Esophagus squamous epithelium (tissue), 5 donors: ENCODE results near the gene WNT4. TPM values are rescaled to one million over a fixed set of nuclear protein-coding genes. Genes with fewer than 3 reads are reported as not detected.

ENCODE experiments used
- DNase-seq: peaks from one replicate; lab custom pipeline; 2025; lab: John Stamatoyannopoulos, UW
- H3K27ac ChIP-seq, 4 donors: fragments of 200-600 bp; sonication (generic); one replicate each; pipeline ENCODE4 v1.5.1; 2016 to 2019; ENCODE audit warnings: mild to moderate bottlenecking in 1 of 4
- H3K27me3 ChIP-seq, 4 donors: fragments of 200-600 bp; sonication (generic); 1 replicate in 3 of 4; 2 replicates in 1 of 4; pipeline versions ENCODE4 v1.5.1 to v1.6.0; 2017 to 2021; ENCODE audit warnings: antibody characterized with exemption in 1 of 4
- H3K36me3 ChIP-seq, 3 donors: fragments of 200-600 bp; sonication (generic); one replicate each; pipeline ENCODE4 v1.5.1; 2016 to 2019
- H3K4me1 ChIP-seq, 3 donors: fragments of 200-600 bp; sonication (generic); one replicate each; pipeline ENCODE4 v1.5.1; 2017 to 2019
- H3K4me3 ChIP-seq, 4 donors: fragments of 200-600 bp; sonication (generic); 1 replicate in 3 of 4; 2 replicates in 1 of 4; pipeline ENCODE4 v1.5.1; 2016 to 2019; ENCODE audit warnings: mild to moderate bottlenecking in 2 of 4, moderate library complexity in 1 of 4
- H3K9me3 ChIP-seq, 3 donors: fragments of 200-600 bp; sonication (generic); one replicate each; pipeline ENCODE4 v1.5.1; 2016 to 2019
- POLR2A ChIP-seq, 4 donors: fragments of 450-650 bp; IDR thresholded peaks; one replicate each; pipeline ENCODE4 v1.6.1; 2017; ENCODE audit warnings: antibody characterized with exemption in 4 of 4, mild to moderate bottlenecking in 4 of 4, moderate library complexity in 3 of 4
- WGBS, 2 donors: methylation state at CpG; one replicate each; pipeline ENCODE4 v1.1.5; 2018; 5-methylcytosine and 5-hydroxymethylcytosine counted together
- intact Hi-C: fragments of 100-400 bp; cut with DNase I; formaldehyde crosslinking; loops from one replicate; pipeline ENCODE4 v1.15.0; 2022
- total RNA-seq, 4 donors: library from RNA; depleted of rRNA; stranded (reverse); fragments of >200 nt; gene quantifications; one replicate each; pipeline ENCODE4 v1.1.0, GENCODE V29; 2016
- TF ChIP-seq, protein P1 (sequence below), 6 experiments: fragments of 450-650 bp in 4 of 6; fragments of 200-600 bp in 2 of 6; sonication (generic) in 2 of 6; IDR thresholded peaks; one replicate each; pipeline ENCODE4 v1.5.1; 2016 to 2019; ENCODE audit warnings: antibody characterized with exemption in 6 of 6, mild to moderate bottlenecking in 4 of 6, moderate library complexity in 4 of 6
- donor health status: DM: yes; HTN: yes; CAD: no.

WNT4 gene
- total RNA-seq, 4 donors from 2014 or later: 4.8 to 11.9 (median 6.6) TPM

DNA sequence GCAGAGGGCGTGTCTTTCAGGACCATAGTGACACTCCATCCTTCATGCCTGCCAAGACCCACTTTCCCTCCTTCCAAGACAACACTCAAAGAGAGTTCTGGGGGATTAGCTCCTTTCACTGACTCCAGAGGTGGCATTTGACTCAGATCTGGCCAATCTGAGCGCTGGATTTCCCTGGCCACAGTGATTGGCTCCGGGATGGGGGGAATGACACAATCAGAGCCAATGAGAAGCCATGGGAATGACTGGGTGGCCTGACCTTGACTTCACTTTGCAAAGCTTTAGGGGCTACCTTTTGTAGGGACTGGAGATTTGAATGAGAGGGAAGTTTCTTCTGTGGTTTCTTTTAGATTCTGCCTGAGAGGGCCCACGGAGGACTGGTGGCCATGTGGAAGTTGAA is 26.9 kb upstream of the WNT4 start:
- Histone ChIP-seq H3K4me1 (peaks cover 3 to 38% (median 10%) of the 10 kb centered on the region in 3 donors), H3K36me3 (no peaks in the 10 kb centered on the region), H3K4me3 (no peak overlapping the region), H3K27ac (no peak overlapping the region), H3K9me3 (no peaks in the 10 kb centered on the region), H3K27me3 (no peaks in the 10 kb centered on the region)
- WGBS, 2 donors: 78 to 83% methylated on average over 1 to 4 of the region's 4 CpGs
- intact Hi-C loops: no loop called here
- no peak for DNase-seq
- TF ChIP-seq, protein P1, sequence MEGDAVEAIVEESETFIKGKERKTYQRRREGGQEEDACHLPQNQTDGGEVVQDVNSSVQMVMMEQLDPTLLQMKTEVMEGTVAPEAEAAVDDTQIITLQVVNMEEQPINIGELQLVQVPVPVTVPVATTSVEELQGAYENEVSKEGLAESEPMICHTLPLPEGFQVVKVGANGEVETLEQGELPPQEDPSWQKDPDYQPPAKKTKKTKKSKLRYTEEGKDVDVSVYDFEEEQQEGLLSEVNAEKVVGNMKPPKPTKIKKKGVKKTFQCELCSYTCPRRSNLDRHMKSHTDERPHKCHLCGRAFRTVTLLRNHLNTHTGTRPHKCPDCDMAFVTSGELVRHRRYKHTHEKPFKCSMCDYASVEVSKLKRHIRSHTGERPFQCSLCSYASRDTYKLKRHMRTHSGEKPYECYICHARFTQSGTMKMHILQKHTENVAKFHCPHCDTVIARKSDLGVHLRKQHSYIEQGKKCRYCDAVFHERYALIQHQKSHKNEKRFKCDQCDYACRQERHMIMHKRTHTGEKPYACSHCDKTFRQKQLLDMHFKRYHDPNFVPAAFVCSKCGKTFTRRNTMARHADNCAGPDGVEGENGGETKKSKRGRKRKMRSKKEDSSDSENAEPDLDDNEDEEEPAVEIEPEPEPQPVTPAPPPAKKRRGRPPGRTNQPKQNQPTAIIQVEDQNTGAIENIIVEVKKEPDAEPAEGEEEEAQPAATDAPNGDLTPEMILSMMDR (IDR thresholded peaks at IDR 0.05): no peak
- no peak for TF ChIP-seq POLR2A (IDR thresholded peaks at IDR 0.05)

DNA sequence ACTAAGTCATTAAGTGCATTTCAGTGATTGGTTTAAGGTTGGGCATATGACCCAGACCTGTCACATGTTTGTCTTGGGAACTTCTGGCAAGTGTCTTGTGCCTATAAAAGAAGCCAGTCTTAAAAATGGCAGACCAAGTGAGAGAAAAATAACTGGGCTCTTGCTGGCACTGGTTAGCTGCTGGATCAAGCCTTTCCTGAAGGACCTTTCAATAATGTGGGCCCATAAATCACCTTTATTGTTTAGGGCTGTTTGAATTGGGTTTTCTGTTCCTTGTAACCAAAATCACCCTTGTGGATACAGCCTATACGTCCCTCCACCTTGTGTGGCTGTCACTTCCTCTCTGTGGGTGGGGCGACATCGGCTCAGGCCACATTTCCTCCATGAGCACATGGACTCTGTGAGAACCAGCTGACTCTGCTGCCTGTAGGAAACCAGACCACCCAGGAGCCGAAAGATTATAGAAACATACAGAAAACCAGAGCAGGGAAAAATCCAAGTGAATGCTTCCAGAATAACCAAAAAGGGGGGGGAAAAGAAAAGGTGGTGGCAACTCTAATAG is 25.6 kb upstream of the WNT4 start:
- Histone ChIP-seq H3K4me3 (no peak overlapping the region), H3K4me1 (peaks cover 3 to 43% (median 10%) of the 10 kb centered on the region in 3 donors), H3K36me3 (no peaks in the 10 kb centered on the region), H3K27ac (peak overlapping the region in 1 of 4 donors; percentile 18), H3K27me3 (no peaks in the 10 kb centered on the region), H3K9me3 (no peaks in the 10 kb centered on the region)
- 23 to 50% methylated on average over 1 to 2 of the region's 4 CpGs for WGBS, 2 donors
- DNase-seq: no peak
- TF ChIP-seq POLR2A (IDR thresholded peaks at IDR 0.05): no peak
- TF ChIP-seq, protein P1 (IDR thresholded peaks at IDR 0.05): no peak
- intact Hi-C loops: no loop called here

DNA sequence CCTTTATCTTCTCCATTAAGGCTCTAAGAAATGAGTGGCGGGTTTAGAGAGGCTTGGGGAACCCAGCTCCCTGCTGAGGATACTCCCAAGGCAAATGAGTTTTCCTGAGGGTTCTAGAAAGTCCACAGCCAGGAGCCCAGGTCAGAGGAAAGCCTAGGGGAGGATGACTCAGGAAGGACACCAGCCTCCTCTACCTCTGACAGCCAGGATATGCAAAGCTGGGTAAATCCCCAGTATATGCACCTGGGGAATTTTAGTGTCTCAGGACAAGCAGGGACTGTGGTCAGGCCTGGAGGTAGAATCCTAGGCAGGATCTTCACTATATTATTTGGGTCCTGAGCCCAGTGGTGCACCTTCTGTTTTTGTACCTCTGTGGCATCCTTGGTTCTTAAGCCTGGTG is 23.5 kb upstream of the WNT4 start:
- intact Hi-C loops: no loop called here
- DNase-seq: no peak
- WGBS, 2 donors: 80 to 90% methylated on average over 1 of the region's 1 CpG
- Histone ChIP-seq H3K36me3 (no peaks in the 10 kb centered on the region), H3K4me3 (no peak overlapping the region), H3K9me3 (no peaks in the 10 kb centered on the region), H3K27me3 (no peaks in the 10 kb centered on the region), H3K27ac (no peak overlapping the region), H3K4me1 (peaks cover 0 to 29% (median 3%) of the 10 kb centered on the region in 3 donors)
- TF ChIP-seq, protein P1 (IDR thresholded peaks at IDR 0.05): no peak
- no peak for TF ChIP-seq POLR2A (IDR thresholded peaks at IDR 0.05)

DNA sequence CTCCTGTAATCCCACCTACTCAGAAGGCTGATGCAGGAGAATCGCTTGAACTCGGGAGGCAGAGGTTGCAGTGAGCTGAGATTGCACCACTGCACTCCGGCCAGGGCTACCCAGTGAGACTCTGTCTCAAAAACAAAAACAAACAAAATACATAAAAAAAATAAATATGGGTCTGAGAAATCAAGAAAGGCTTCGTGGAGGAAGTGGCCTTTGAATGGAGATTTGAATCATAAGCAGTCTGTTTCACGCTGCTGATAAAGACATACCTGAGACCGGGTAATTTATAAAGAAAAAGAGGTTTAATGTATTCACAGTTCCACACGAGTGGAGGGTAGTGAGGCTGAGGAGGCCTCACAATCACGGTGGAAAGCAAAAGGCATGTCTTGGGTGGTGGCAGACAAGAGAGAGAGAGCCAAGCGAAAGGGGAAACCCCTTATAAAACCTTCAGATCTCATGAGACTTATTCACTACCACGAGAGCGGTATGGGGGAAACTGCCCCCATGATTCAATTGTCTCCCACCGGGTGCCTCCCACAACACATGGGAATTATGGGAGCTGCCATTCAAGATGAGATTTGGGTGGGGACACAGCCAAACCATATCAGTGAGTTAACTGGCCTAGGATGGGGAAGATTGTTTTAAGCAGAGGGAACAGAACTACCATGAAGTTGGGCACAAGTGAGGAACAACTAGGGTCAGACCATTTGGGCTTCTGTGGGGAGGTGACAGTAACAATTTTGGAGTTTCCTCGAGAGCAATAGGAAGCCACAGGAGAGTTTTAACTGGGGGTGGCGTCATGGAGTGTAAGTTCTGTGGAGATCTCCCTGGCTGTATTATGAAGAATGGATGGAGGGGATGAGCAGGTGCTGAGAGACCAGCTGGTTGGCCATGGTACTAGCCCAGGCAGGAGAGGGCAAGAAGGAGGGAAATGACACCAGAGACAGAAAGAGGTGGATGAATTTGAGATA is 22.2 kb upstream of the WNT4 start:
- Histone ChIP-seq H3K36me3 (no peaks in the 10 kb centered on the region), H3K27ac (no peak overlapping the region), H3K4me1 (peaks cover 0 to 29% (median 3%) of the 10 kb centered on the region in 3 donors), H3K4me3 (no peak overlapping the region), H3K27me3 (no peaks in the 10 kb centered on the region), H3K9me3 (no peaks in the 10 kb centered on the region)
- intact Hi-C loops: no loop called here
- TF ChIP-seq POLR2A (IDR thresholded peaks at IDR 0.05): no peak
- TF ChIP-seq, protein P1 (IDR thresholded peaks at IDR 0.05): no peak
- 81 to 82% methylated on average over 14 of the region's 14 CpGs for WGBS, 2 donors
- DNase-seq: no peak

DNA sequence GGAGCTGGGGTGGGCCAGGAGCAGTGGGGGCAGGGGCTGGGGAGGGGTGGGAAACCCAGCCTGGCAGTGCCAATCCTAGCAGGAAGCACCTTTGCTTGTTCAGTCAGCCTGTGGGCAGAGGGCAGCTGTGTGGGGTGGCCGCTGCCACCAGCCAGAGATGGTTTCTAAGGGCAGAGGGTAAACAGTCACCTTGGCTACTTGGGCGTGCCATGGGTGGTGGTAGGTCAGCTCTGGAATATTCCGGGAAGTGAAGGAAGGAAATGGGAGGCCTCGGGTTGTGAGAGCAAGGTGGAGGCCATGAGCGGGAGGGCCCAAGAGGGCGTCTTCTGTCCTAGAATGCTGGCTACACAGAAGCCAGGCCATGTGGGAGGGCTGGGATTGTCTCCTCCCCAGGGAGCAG is 20.7 kb upstream of the WNT4 start:
- Histone ChIP-seq H3K4me1 (peaks cover 0 to 22% (median 3%) of the 10 kb centered on the region in 3 donors), H3K9me3 (no peaks in the 10 kb centered on the region), H3K4me3 (no peak overlapping the region), H3K27me3 (no peaks in the 10 kb centered on the region), H3K36me3 (no peaks in the 10 kb centered on the region), H3K27ac (no peak overlapping the region)
- intact Hi-C loops: no loop called here
- TF ChIP-seq, protein P1 (IDR thresholded peaks at IDR 0.05): no peak
- TF ChIP-seq POLR2A (IDR thresholded peaks at IDR 0.05): no peak
- 50 to 75% methylated on average over 4 of the region's 6 CpGs for WGBS, 2 donors
- DNase-seq: no peak
